Measurements from ENCODE around the gene ITGA2B.

DNA sequence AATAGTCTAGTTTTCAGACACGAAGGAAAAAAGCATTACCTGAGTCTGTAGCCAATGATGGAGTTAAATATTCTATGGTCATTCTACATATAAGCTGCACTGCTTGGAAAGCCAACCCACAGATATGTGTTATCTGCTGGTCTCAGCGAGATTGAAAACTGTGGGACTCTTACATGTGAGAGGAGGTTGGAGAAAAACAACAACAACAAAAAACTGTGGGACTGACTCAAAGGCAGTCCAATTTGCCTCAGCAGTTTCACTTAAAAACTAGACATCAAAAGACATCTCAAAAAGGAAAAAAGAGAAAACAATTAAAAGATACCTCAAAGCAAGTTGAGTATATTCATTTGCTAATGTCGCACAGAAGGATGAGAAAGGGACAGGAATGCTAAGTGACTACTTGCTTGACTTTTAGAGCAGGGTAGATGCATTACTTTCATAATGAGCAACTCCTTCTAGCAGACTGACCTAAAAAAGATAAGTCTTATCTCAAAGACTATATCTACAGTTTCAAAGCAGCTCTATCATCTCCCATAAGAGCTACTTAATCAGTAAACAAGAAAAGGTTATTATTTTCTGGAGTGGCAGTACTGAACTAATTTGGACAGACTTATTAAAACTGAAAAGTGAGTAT, 35.5 kb upstream of the ITGA2B start:
- TF ChIP-seq, protein P1, sequence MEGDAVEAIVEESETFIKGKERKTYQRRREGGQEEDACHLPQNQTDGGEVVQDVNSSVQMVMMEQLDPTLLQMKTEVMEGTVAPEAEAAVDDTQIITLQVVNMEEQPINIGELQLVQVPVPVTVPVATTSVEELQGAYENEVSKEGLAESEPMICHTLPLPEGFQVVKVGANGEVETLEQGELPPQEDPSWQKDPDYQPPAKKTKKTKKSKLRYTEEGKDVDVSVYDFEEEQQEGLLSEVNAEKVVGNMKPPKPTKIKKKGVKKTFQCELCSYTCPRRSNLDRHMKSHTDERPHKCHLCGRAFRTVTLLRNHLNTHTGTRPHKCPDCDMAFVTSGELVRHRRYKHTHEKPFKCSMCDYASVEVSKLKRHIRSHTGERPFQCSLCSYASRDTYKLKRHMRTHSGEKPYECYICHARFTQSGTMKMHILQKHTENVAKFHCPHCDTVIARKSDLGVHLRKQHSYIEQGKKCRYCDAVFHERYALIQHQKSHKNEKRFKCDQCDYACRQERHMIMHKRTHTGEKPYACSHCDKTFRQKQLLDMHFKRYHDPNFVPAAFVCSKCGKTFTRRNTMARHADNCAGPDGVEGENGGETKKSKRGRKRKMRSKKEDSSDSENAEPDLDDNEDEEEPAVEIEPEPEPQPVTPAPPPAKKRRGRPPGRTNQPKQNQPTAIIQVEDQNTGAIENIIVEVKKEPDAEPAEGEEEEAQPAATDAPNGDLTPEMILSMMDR (IDR thresholded peaks at IDR 0.05) = no peak
- no peak for TF ChIP-seq POLR2A (IDR thresholded peaks at IDR 0.05)
